Adipose tissue (tissue), 3 donors: ENCODE measurements around the gene ARSJ. TPM values are rescaled to one million over a fixed set of nuclear protein-coding genes. Genes with fewer than 3 reads are reported as not detected.
"Not testable (repeated sequence)": the region's sequence is repeated elsewhere in the genome, so short reads cannot be mapped to it uniquely, and the experiment has no call there.

ENCODE experiments used
- H3K27ac ChIP-seq: one replicate; pipeline ENCODE4 v1.5.1; 2013; ENCODE audit warnings: low read depth, low read length
- WGBS, 3 donors: extraction: QIAGEN DNeasy Blood & Tissue Kit; methylation state at CpG; one replicate each; pipeline ENCODE4 v1.1.7; 2013; 5-methylcytosine and 5-hydroxymethylcytosine counted together
- polyA plus RNA-seq, 3 donors: library from polyadenylated mRNA; stranded (reverse); fragments of 200-250 nt; gene quantifications; one replicate each; pipeline ENCODE4 v1.2.3, GENCODE V29; 2013
- donor health status: healthy with polysubstance abuse.
- donor health status: Bipolar disorder and iron deficiency.
- donor health status: healthy.

Gene ARSJ
- 1 to 10 TPM in 2 of 3 donors, under 1 TPM in 1; 0.77 to 2.2 (median 1.4) TPM for polyA plus RNA-seq

GRCh38 chr4:113979148-113979904 is at the start of gene ARSJ:
Gene ARSJ (minus strand): TSS chr4:113979647. CDS start chr4:113978834, 813 bp downstream.
- H3K27ac ChIP-seq: no peak within 1 kb of the TSS
- WGBS, 3 donors: 1 to 3% (median 2%) methylated on average over 50 of the region's 50 CpGs

DNA sequence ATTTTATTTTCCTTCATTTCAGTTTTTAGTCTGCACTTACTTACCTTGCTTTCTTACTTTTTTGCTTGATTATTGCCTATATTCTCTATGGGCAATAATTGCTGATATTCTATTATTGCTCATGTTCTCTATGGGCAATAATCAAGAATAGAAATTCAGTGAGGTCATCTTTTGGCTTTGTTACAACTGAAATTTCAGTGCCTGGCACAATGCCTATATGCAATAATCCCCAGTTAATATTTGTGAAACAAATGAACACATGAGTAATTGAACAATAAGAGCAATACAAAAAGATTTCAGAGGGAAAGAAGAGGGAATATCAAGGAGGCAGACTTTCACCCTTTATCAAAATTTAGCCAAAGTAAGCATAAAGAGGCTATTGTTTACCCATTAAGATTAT is 48.6 kb upstream of the ARSJ start:
- H3K27ac ChIP-seq: no peak overlapping the region

DNA sequence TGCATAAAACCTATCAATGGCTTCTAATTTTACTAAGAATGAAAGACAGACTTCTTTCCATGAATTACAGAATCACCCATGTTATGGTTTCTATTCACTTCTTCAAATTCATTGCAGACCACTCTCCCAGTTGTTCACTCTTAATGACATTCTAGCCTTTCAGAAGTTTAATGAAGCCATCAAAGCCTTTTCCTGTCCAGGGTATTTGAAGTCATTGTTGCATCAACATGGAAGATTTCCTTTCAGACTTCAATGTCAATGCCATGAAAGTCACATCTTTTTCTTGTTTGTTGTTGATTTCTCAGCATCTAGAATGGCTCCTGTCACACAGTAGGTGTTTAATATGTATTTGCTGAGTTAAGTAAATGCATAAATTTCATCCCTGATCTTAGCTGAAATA is 48.1 kb upstream of the ARSJ start:
- no peak overlapping the region for H3K27ac ChIP-seq

- 72 to 91% (median 86%) methylated on average over 3 of the region's 3 CpGs for WGBS, 3 donors
- H3K27ac ChIP-seq: no peak overlapping the region
Measured at GRCh38 chr4:114026447-114026846, 47.0 kb upstream of the ARSJ start.

DNA sequence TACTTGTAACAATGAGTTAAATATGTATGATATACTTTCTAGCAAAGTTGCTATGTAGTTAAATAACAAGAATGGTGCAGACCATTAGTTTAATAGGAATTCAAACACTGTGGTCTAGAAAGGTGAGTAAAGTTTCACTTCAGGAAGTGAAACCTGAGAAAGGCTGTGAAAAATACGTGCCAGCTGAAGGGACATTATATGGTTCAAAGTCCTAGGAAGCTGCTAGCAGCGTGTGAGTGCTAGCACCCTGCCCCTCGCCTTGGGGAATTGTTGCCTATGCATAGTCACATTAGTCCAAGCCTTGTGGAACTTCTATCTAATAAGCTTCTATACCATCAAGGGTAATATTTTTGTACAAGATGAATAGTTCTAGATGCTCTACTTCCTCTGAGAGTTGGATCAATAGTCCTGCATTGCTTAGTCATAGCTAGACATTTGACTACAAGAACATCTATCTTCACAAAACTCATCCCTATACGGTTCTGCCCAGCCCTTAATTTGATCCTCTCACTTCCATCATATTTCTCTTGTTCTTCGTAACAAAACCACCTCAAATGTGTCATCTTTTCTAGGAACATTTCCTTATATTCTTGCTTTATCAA is 45.8 kb upstream of the ARSJ start:
- 66 to 85% (median 81%) methylated on average over 5 of the region's 5 CpGs for WGBS, 3 donors
- H3K27ac ChIP-seq: no peak overlapping the region

DNA sequence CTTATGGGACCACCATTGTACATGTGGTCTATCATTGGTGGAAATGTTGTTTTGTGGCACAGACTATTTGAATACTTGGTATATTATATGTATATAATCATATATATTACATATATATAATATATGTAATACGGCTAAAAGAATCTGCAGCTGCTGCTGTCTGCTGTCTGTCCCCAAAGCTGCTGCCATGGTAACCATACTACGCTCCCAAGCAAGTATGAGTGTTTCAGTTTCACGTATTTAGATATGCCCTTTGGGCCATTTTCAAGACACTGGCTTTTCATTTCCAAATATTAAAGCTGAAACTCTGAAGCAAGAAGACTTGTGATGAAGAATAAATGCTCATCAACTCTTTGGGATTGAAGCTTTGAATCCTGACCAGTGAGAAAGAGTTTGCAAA is 42.0 kb upstream of the ARSJ start:
- 87 to 92% (median 89%) methylated on average over 3 of the region's 3 CpGs for WGBS, 3 donors
- H3K27ac ChIP-seq: no peak overlapping the region

- 77 to 92% (median 84%) methylated on average over 1 of the region's 1 CpG for WGBS, 3 donors
- H3K27ac ChIP-seq: no peak overlapping the region
Measured at GRCh38 chr4:114019969-114020358, 40.5 kb upstream of the ARSJ start.

GRCh38 chr4:114019276-114019968 is 40.0 kb upstream of the ARSJ start:
- no peak overlapping the region for H3K27ac ChIP-seq
- 28 to 38% (median 36%) methylated on average over 2 of the region's 2 CpGs for WGBS, 3 donors

DNA sequence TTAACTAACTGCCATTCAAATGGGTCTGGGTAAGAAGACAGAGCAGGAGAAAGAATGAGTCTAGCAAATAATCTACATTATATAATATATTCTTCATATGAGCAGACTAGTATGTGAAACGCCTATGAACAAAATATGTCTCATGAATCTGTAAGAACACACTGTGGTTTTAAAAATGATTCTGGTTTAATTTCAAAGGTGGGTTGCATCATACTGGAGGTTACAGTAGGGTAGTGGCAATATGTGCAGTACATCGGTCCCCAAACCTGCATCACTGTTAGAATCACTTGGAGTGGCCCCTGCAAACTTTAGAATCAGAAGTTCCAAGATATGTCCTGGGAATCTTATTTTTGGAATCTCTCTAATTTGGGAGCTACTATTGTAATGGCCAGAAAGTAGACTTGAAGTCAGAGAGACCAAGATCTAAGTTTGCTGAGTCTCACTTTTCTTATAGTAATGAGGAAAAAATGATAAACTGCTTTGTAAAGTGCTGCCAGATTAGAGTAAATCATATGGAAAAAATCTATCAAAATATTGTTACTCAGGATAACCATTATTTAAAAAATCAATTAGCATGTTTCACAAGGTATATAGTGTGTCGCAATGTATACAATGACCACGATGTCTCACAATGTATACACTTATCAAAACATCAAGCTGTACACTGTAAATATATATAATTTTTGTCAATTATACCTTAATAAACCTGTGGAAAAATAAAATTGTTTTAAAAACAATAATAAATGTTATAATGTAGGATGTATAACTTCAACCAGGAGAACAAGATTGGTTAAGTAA is 37.9 kb upstream of the ARSJ start:
- H3K27ac ChIP-seq: no peak overlapping the region
- WGBS, 3 donors: 87 to 94% (median 92%) methylated on average over 4 of the region's 4 CpGs

- 26 to 61% (median 31%) methylated on average over 1 of the region's 1 CpG for WGBS, 3 donors
Measured at GRCh38 chr4:114015444-114015899, 36.0 kb upstream of the ARSJ start.

GRCh38 chr4:114013201-114013600 is 33.8 kb upstream of the ARSJ start:
- 66 to 88% (median 86%) methylated on average over 4 of the region's 4 CpGs for WGBS, 3 donors
- H3K27ac ChIP-seq: not testable (repeated sequence)

More at GRCh38 chr4:114015444-114015899, 36.0 kb upstream of the ARSJ start:
- H3K27ac ChIP-seq: no peak overlapping the region

DNA sequence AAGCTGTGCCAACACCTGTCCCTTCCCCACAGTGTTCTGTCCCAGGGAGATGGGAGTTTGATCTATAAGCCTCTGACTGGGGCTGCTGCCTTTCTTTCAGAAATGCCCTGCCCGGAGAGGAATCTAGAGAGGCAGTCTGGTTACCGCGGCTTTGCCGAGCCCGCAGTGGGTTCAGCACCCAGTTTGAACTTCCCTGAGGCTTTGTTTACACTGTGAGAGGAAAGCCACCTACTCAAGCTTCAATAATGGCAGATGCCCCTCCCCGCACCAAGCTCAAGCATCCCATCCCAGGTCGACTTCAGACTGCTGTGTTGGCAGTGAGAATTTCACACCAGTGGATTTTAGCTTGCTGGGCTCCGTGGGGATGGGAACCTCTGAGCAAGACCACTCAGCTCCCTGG is 33.3 kb upstream of the ARSJ start:
- WGBS, 3 donors: 65 to 91% (median 84%) methylated on average over 8 of the region's 8 CpGs
- no peak overlapping the region for H3K27ac ChIP-seq

DNA sequence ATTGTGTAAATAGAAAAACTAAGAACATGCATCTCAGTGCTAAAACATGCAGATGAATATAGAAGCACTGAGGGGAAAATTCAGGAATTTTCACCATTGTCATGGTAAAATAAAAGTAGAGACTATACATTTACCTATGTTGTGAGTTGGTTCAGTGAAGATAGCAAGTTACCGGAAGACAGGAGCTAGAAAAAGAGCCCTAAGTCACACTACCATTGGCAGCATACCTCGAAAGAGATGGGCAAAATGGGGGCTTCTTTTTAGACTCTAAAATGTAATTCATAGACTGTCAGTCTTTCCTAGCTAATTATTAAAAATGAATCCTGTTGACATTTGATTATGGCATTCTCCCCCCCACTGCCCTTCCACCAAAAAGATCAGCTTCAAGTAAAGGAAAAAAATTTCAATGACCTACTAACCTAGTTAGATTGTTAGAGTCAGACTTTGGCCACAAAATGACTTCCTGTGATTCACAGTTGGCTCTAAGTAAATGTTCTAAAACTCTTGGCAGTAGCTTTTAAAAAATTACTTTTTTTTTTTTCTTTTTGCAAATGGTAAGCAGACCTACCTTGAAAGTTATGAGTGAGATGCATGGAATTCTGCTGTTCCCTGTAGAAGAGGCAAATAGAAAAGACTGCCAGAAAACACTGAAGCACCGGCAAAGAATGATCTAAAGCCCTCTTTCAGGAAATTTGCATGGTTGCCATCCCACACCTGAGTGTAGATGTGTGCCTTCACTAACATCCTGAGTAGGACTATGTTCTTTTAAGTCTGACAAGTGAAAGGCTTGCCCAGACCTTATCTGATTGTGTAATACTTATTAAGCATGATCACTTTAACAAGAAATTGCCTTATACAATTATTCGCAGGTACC is 26.4 kb upstream of the ARSJ start:
- H3K27ac ChIP-seq: no peak overlapping the region
- WGBS, 3 donors: 73 to 74% (median 73%) methylated on average over 4 of the region's 4 CpGs

GRCh38 chr4:114004483-114005226 is 25.2 kb upstream of the ARSJ start:
- 87 to 91% (median 87%) methylated on average over 18 to 20 of the region's 20 CpGs for WGBS, 3 donors

GRCh38 chr4:113998531-113998930 is 19.1 kb upstream of the ARSJ start:
- 56 to 84% (median 71%) methylated on average over 1 of the region's 1 CpG for WGBS, 3 donors
- no peak overlapping the region for H3K27ac ChIP-seq

More at GRCh38 chr4:114004483-114005226, 25.2 kb upstream of the ARSJ start:
- H3K27ac ChIP-seq: not testable (repeated sequence)

GRCh38 chr4:113998079-113998478 is 18.6 kb upstream of the ARSJ start:
- H3K27ac ChIP-seq: no peak overlapping the region
- 75 to 88% (median 84%) methylated on average over 5 of the region's 5 CpGs for WGBS, 3 donors

DNA sequence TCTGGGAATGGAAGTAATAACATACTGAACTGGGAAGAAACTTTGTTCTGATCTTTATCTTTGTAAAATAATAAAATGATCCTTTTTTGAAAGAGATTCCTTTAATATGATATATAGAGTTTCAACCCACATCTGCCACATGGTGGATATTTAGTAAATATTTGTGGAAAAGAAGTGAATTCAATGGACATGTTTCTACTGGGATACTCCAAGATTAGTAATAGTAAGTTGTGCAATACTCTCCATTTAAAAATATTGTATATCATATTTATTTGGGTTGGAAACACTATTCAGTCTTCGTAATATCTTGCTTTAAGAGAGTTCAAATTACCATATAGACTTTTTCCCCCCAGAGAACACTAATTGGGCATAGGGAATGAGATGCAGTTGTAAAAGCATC is 17.8 kb upstream of the ARSJ start:
- 93 to 96% (median 94%) methylated on average over 1 of the region's 1 CpG for WGBS, 3 donors
- no peak overlapping the region for H3K27ac ChIP-seq
